GM13976 (cell line): ENCODE data around the gene FBXO24.

ENCODE experiments used
- DNase-seq: peaks from one replicate; pipeline ENCODE4 v3.0.0; 2012; ENCODE audit warnings: low spot score
- CTCF ChIP-seq: IDR thresholded peaks from 2 replicates; pipeline ENCODE4 v1.5.1; 2012; ENCODE audit warnings: borderline replicate concordance, mild to moderate bottlenecking; ENCODE audit not compliant: insufficient read depth; ENCODE audit errors: extremely low read depth, missing control alignments, control extremely low read depth
- in situ Hi-C: fragments of 300-500 bp; cut with MboI; formaldehyde crosslinking; loops from one replicate; pipeline ENCODE4 v1.12.0; 2022; ENCODE audit warnings: low sequenced_read_pairs, mixed read lengths, inconsistent platforms; ENCODE audit not compliant: unreplicated experiment

Gene FBXO24

GRCh38 chr7:100566018-100566531 lies 20.1 kb upstream of the FBXO24 start:
- in situ Hi-C loops, result loop anchor here (25.0 kb wide), 1 partner anchor 104 kb away; the partner anchor contains the start of gene SPACDR
- TF ChIP-seq CTCF, result no peak
- no peak for DNase-seq

GRCh38 chr7:100567031-100567730 lies 18.9 kb upstream of the FBXO24 start:
- in situ Hi-C loops, result loop anchor here (25.0 kb wide), 1 partner anchor 105 kb away; the partner anchor contains the start of gene SPACDR
- no peak for DNase-seq

GRCh38 chr7:100567751-100568175 lies 18.4 kb upstream of the FBXO24 start:
- TF ChIP-seq CTCF, result no peak
- DNase-seq, result no peak
- in situ Hi-C loops, result loop anchor here (25.0 kb wide), 1 partner anchor 105 kb away; the partner anchor contains the start of gene SPACDR

More at GRCh38 chr7:100567031-100567730, 18.9 kb upstream of the FBXO24 start:
- no peak for TF ChIP-seq CTCF

- DNase-seq, result no peak
- TF ChIP-seq CTCF, result no peak
- in situ Hi-C loops, result loop anchor here (25.0 kb wide), 1 partner anchor 106 kb away; the partner anchor contains the start of gene SPACDR
These were observed 17.8 kb upstream of the FBXO24 start for GRCh38 chr7:100568176-100568895.

GRCh38 chr7:100568896-100569844 lies 17.0 kb upstream of the FBXO24 start:
- peak; percentile 73 for DNase-seq
- peak; percentile 42 for TF ChIP-seq CTCF
- in situ Hi-C loops, result loop anchor here (25.0 kb wide), 1 partner anchor 107 kb away; the partner anchor contains the start of gene SPACDR
